BJ (cell line): ENCODE results near the gene SPON1. TPM values are rescaled to one million over a fixed set of nuclear protein-coding genes. Genes with fewer than 3 reads are reported as not detected.

ENCODE experiments used
- CTCF ChIA-PET: fragments of 350-600 bp; formaldehyde crosslinking; extraction: SDS; loops from one replicate; lab custom pipeline; 2021; ENCODE audit warnings: antibody characterized with exemption, inconsistent platforms; lab: Yijun Ruan, JAX
- POLR2A ChIA-PET: fragments of 300-600 bp; sonication (Branson Sonifier 250); formaldehyde crosslinking; extraction: SDS; loops from one replicate; lab custom pipeline; 2021; ENCODE audit warnings: antibody characterized with exemption; lab: Charles Lee
- DNase-seq: peaks from one replicate; pipeline ENCODE4 v3.0.0-alpha.2; 2011; ENCODE audit warnings: low read depth
- H3K27me3 ChIP-seq: 2 replicates; pipeline ENCODE4 v1.6.0; 2011; ENCODE audit warnings: low read length; ENCODE audit not compliant: control insufficient read depth, insufficient read depth
- H3K36me3 ChIP-seq: 2 replicates; pipeline ENCODE4 v1.5.1; 2011; ENCODE audit warnings: low read length; ENCODE audit not compliant: control insufficient read depth, insufficient read depth
- H3K4me3 ChIP-seq: 2 replicates; pipeline ENCODE4 v1.5.1; 2011; ENCODE audit warnings: low read depth, mild to moderate bottlenecking, control low read depth, low read length
- polyA plus RNA-seq: library from polyadenylated mRNA; depleted of rRNA; stranded (reverse); fragments of >200 nt; gene quantifications from 2 replicates; pipeline ENCODE4 v1.2.3, GENCODE V29; 2011
- TF ChIP-seq, protein P1 (sequence below): IDR thresholded peaks from 2 replicates; pipeline ENCODE4 v1.5.1; 2011; ENCODE audit warnings: low read depth, mild to moderate bottlenecking, control low read depth, inconsistent platforms, low read length, moderate library complexity; ENCODE audit not compliant: insufficient read depth

The SPON1 gene
- polyA plus RNA-seq, 1 experiment = not detected

DNA sequence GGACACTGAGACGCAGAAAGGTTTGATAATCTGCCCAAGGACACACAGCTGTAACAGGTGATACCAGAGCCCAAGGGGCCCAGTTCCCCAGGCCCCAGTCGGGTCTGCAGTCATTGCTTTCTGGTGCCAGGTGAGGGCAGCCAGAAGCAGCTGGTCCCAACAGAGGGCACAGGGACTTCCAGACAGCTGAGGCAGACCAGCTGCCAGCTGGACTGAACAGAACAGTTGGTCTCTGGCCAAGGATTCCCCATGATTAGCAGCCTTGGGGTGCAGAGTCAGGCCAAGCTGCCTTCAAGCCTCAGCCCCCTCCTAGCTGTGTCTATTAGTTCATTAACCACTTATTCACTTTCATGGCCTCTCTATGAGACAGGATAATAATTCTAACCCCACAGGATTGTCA, 290.9 kb downstream of the SPON1 start:
- POLR2A ChIA-PET = no interaction called here

GRCh38 chr11:14253840-14254239, 291.3 kb downstream of the SPON1 start:
- no peak overlapping the region for H3K4me3 ChIP-seq
- POLR2A ChIA-PET = no interaction called here
- no peak for DNase-seq
- CTCF ChIA-PET = interaction anchor here (1.6 to 3.4 kb wide), 2 partner anchors 297 to 482 kb away, joined by 3 to 12 read pairs; no protein-coding TSS in a partner anchor
- no peaks in the 10 kb centered on the region for H3K36me3 ChIP-seq
- TF ChIP-seq, protein P1, sequence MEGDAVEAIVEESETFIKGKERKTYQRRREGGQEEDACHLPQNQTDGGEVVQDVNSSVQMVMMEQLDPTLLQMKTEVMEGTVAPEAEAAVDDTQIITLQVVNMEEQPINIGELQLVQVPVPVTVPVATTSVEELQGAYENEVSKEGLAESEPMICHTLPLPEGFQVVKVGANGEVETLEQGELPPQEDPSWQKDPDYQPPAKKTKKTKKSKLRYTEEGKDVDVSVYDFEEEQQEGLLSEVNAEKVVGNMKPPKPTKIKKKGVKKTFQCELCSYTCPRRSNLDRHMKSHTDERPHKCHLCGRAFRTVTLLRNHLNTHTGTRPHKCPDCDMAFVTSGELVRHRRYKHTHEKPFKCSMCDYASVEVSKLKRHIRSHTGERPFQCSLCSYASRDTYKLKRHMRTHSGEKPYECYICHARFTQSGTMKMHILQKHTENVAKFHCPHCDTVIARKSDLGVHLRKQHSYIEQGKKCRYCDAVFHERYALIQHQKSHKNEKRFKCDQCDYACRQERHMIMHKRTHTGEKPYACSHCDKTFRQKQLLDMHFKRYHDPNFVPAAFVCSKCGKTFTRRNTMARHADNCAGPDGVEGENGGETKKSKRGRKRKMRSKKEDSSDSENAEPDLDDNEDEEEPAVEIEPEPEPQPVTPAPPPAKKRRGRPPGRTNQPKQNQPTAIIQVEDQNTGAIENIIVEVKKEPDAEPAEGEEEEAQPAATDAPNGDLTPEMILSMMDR = no peak
- peaks cover 5% of the 10 kb centered on the region for H3K27me3 ChIP-seq

More for the DNA sequence above, 290.9 kb downstream of the SPON1 start:
- no peaks in the 10 kb centered on the region for H3K36me3 ChIP-seq
- TF ChIP-seq, protein P1 = no peak
- CTCF ChIA-PET = interaction anchor here (1.6 to 3.4 kb wide), 3 partner anchors 8 to 481 kb away, joined by 3 to 12 read pairs (median 6); no protein-coding TSS in a partner anchor
- no peak for DNase-seq
- no peak overlapping the region for H3K4me3 ChIP-seq
- peaks cover 5% of the 10 kb centered on the region for H3K27me3 ChIP-seq

DNA sequence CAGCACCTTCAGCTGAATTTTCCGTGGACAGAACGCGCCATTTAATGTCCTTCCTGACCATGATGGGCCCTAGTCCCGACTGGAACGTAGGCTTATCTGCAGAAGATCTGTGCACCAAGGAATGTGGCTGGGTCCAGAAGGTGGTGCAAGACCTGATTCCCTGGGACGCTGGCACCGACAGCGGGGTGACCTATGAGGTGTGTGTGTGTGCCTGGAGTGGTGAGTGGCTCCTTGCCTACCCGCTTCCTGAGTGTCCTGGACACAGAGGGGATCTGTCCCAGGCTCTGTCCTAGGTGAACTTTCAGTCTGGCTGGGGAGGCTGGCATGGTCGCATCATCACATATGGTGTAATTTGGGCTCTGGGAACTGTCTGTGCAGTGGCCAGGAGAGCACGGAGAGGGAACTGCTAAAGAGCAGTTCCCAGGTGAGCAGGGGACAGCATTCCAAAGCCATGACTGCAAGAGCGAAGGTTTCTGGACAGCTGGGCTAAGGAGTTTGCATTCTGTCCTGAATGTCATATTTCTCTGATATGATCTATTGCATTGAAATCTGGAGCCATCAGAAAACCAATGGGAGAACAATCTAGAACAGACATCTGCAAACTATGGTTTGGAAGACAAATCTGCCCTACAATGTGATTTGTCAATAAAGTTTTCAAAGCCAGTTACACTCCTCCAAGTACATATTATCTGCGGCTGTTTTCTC, 292.2 kb downstream of the SPON1 start:
- Histone ChIP-seq H3K4me3 (no peak overlapping the region), H3K36me3 (no peaks in the 10 kb centered on the region), H3K27me3 (peaks cover 5% of the 10 kb centered on the region)
- ChIA-PET POLR2A (no interaction called here), CTCF (no interaction called here)
- TF ChIP-seq, protein P1 = no peak
- DNase-seq = no peak

- no peak for DNase-seq
Observed at GRCh38 chr11:14255238-14255534, 292.7 kb downstream of the SPON1 start.

DNA sequence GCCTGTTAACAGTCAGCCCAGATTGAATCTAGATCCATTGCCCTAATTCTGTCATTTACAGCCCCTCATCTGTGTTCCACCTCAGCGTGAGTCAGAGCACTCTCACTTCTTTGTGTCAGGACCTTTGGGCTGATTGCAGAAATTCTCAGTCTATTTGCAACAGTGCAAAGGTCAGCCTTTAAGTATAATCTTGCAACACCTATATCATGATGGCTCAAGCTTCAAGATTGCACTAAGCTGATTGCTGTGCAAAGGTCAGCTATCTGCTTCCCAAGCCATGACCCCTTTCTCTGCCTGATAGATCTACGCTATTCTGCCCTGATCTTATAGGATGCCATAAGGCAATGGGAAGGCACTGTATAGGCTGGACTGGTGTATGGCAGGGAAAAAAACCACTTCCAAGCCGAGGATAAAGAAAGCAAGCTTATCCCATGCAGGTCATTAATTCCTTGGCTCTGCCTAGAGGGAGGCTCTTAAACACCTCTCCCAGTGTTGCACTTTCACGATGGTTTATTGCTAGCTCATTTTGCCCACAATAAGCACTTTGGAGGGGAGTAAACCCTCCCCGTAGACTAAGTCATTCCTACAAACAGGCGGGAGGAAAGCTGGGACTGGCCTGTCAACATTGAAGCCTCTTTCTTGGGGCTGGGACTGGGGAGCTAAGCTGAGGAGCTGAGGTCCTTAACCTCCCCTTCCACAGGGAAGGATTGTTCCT, 295.9 kb downstream of the SPON1 start:
- CTCF ChIA-PET = no interaction called here
- no peak for DNase-seq
- Histone ChIP-seq H3K36me3 (no peaks in the 10 kb centered on the region), H3K4me3 (no peak overlapping the region), H3K27me3 (peaks cover 2% of the 10 kb centered on the region; the same call in 1 of the 2 replicates)
- TF ChIP-seq, protein P1 = no peak
- POLR2A ChIA-PET = no interaction called here

More at GRCh38 chr11:14255238-14255534, 292.7 kb downstream of the SPON1 start:
- Histone ChIP-seq H3K27me3 (peaks cover 5% of the 10 kb centered on the region), H3K4me3 (no peak overlapping the region), H3K36me3 (no peaks in the 10 kb centered on the region)
- CTCF ChIA-PET = no interaction called here
- POLR2A ChIA-PET = no interaction called here
- TF ChIP-seq, protein P1 = no peak
